Panc1 (cell line): ENCODE measurements around the gene LGALS12.
"Not testable (repeated sequence)": the region's sequence is repeated elsewhere in the genome, so short reads cannot be mapped to it uniquely, and the experiment has no call there.

Experiments
- POLR2AphosphoS5 ChIP-seq: IDR thresholded peaks from 2 replicates; pipeline ENCODE4 v1.6.1; 2012; ENCODE audit warnings: mild to moderate bottlenecking, low read depth, low read length, moderate library complexity
- REST ChIP-seq, 2 experiments: IDR thresholded peaks; 2 replicates each; pipeline ENCODE4 v1.6.1; 2011 to 2012; ENCODE audit warnings: low read depth in 2 of 2, control low read depth in 1 of 2, low read length in 1 of 2, mild to moderate bottlenecking in 1 of 2, moderate library complexity in 1 of 2; ENCODE audit not compliant: insufficient read depth in 1 of 2
- SIN3A ChIP-seq: IDR thresholded peaks from 2 replicates; pipeline ENCODE4 v1.6.1; 2012; ENCODE audit warnings: low read depth, mild to moderate bottlenecking, low read length, moderate library complexity, borderline replicate concordance; ENCODE audit not compliant: insufficient read depth
- TCF7L2 ChIP-seq: IDR thresholded peaks from 2 replicates; pipeline ENCODE4 v1.6.1; 2011; ENCODE audit warnings: mild to moderate bottlenecking, low read depth, low read length, inconsistent platforms
- TF ChIP-seq, protein P1 (sequence below): fragments of 450-650 bp; IDR thresholded peaks from 2 replicates; pipeline ENCODE4 v1.5.1; 2017; ENCODE audit warnings: mild to moderate bottlenecking

DNA sequence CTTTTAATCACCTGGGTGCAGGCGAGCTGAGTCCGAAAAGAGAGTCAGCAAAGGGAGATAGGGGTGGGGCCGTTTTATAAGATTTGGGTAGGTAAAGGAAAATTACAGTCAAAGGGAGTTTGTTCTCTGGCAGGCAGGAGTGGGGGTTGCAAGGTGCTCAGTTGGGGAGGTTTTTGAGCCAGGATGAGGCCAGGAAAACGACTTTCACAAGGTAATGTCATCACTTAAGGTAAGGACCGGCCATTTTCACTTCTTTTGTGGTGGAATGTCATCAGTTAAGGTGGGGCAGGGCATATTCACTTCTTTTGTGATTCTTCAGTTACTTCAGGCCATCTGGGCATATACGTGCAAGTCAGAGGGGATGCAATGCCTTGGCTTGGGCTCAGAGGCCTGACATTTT, 23.5 kb downstream of the LGALS12 start:
- TF ChIP-seq POLR2AphosphoS5; REST (IDR thresholded peaks at IDR 0.05; ENCODE audit: insufficient read depth in 1 of 2, low read depth in 2 of 2, low read length in 1 of 2); TCF7L2; SIN3A: not testable (repeated sequence)
- TF ChIP-seq, protein P1, sequence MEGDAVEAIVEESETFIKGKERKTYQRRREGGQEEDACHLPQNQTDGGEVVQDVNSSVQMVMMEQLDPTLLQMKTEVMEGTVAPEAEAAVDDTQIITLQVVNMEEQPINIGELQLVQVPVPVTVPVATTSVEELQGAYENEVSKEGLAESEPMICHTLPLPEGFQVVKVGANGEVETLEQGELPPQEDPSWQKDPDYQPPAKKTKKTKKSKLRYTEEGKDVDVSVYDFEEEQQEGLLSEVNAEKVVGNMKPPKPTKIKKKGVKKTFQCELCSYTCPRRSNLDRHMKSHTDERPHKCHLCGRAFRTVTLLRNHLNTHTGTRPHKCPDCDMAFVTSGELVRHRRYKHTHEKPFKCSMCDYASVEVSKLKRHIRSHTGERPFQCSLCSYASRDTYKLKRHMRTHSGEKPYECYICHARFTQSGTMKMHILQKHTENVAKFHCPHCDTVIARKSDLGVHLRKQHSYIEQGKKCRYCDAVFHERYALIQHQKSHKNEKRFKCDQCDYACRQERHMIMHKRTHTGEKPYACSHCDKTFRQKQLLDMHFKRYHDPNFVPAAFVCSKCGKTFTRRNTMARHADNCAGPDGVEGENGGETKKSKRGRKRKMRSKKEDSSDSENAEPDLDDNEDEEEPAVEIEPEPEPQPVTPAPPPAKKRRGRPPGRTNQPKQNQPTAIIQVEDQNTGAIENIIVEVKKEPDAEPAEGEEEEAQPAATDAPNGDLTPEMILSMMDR: not testable (repeated sequence)
